HEK293 (cell line): Measurements from ENCODE around the gene WDR64.
A peak's percentile ranks its signal among the peaks of the same experiment; 100 is the strongest.

Experiments used
- CTCF ChIA-PET: fragments of 350-600 bp; formaldehyde crosslinking; extraction: SDS; loops from one replicate; lab custom pipeline; 2021; ENCODE audit warnings: antibody characterized with exemption; lab: Yijun Ruan, JAX
- POLR2A ChIA-PET: fragments of 300-600 bp; formaldehyde crosslinking; extraction: SDS; loops from one replicate; lab custom pipeline; 2020; ENCODE audit warnings: antibody characterized with exemption, inconsistent platforms; lab: Yijun Ruan, JAX
- H3K27ac ChIP-seq: fragments of 200-500 bp; sonication (Bioruptor generic); 2 replicates; pipeline ENCODE4 v1.5.1; 2014; ENCODE audit warnings: low read depth, low read length, control low read depth, inconsistent platforms; ENCODE audit errors: extremely low read depth
- H3K36me3 ChIP-seq, 2 experiments: fragments of 200-500 bp in 1 of 2; sonication (Bioruptor generic) in 1 of 2; 1 replicate in 1 of 2; 2 replicates in 1 of 2; pipeline ENCODE4 v1.5.1; 2014 to 2017; ENCODE audit warnings: inconsistent platforms in 2 of 2, low read length in 2 of 2; ENCODE audit not compliant: control insufficient read depth in 2 of 2, insufficient read depth in 1 of 2
- H3K4me1 ChIP-seq: fragments of 200-500 bp; sonication (Bioruptor generic); 2 replicates; pipeline ENCODE4 v1.5.1; 2014; ENCODE audit warnings: mild to moderate bottlenecking, low read length, inconsistent platforms; ENCODE audit not compliant: control insufficient read depth, insufficient read depth
- H3K4me3 ChIP-seq: 2 replicates; pipeline ENCODE4 v1.5.1; 2011; ENCODE audit warnings: low read depth, mild to moderate bottlenecking, control low read depth, low read length, moderate library complexity
- H3K9me3 ChIP-seq: fragments of 200-500 bp; sonication (Bioruptor generic); 2 replicates; pipeline ENCODE4 v1.5.1; 2014; ENCODE audit warnings: low read depth, low read length, inconsistent platforms; ENCODE audit not compliant: control insufficient read depth, insufficient read depth
- FEZF1 ChIP-seq: fragments of 450-650 bp; formaldehyde crosslinking; IDR thresholded peaks from 2 replicates; pipeline ENCODE4 v1.5.1; 2016; ENCODE audit warnings: missing biosample characterization, missing genetic modification characterization
- OVOL3 ChIP-seq: fragments of 450-650 bp; formaldehyde crosslinking; IDR thresholded peaks from 2 replicates; pipeline ENCODE4 v1.5.1; 2016; ENCODE audit warnings: missing biosample characterization, missing genetic modification characterization
- WT1 ChIP-seq: fragments of 450-650 bp; formaldehyde crosslinking; IDR thresholded peaks from 2 replicates; pipeline ENCODE4 v1.5.1; 2016; ENCODE audit warnings: missing biosample characterization, missing genetic modification characterization
- ZNF10 ChIP-seq: fragments of 450-650 bp; formaldehyde crosslinking; IDR thresholded peaks from 2 replicates; pipeline ENCODE4 v1.5.1; 2017; ENCODE audit warnings: missing biosample characterization, missing genetic modification characterization
- ZNF157 ChIP-seq: fragments of 450-650 bp; formaldehyde crosslinking; IDR thresholded peaks from 2 replicates; pipeline ENCODE4 v1.5.1; 2016; ENCODE audit warnings: missing biosample characterization, missing genetic modification characterization
- ZNF549 ChIP-seq: fragments of 450-650 bp; IDR thresholded peaks from 2 replicates; pipeline ENCODE4 v1.5.1; 2018; ENCODE audit warnings: missing biosample characterization, missing genetic modification characterization, mild to moderate bottlenecking, inconsistent platforms, moderate library complexity
- ZNF621 ChIP-seq: fragments of 450-650 bp; formaldehyde crosslinking; IDR thresholded peaks from 2 replicates; pipeline ENCODE4 v1.5.1; 2017; ENCODE audit warnings: missing biosample characterization, missing genetic modification characterization
- ZNF664 ChIP-seq: fragments of 450-650 bp; formaldehyde crosslinking; IDR thresholded peaks from 2 replicates; pipeline ENCODE4 v1.5.1; 2016; ENCODE audit warnings: missing biosample characterization, missing genetic modification characterization
- ZNF791 ChIP-seq: fragments of 450-650 bp; formaldehyde crosslinking; IDR thresholded peaks from 2 replicates; pipeline ENCODE4 v1.5.1; 2016; ENCODE audit warnings: missing biosample characterization, missing genetic modification characterization
- ZNF843 ChIP-seq: fragments of 450-650 bp; formaldehyde crosslinking; IDR thresholded peaks from 2 replicates; pipeline ENCODE4 v1.5.1; 2016; ENCODE audit warnings: missing biosample characterization, missing genetic modification characterization
- TF ChIP-seq, protein P1 (sequence below): fragments of 450-650 bp; formaldehyde crosslinking; IDR thresholded peaks from 2 replicates; pipeline ENCODE4 v1.5.1; 2016; ENCODE audit warnings: missing biosample characterization, missing genetic modification characterization
- TF ChIP-seq, protein P2 (sequence below): fragments of 450-650 bp; formaldehyde crosslinking; IDR thresholded peaks from 2 replicates; pipeline ENCODE4 v1.5.1; 2016; ENCODE audit warnings: missing biosample characterization, missing genetic modification characterization, borderline replicate concordance
- TF ChIP-seq, protein P3 (sequence below): fragments of 450-650 bp; IDR thresholded peaks from 2 replicates; pipeline ENCODE4 v1.5.1; 2018; ENCODE audit warnings: missing biosample characterization, mild to moderate bottlenecking, missing genetic modification characterization
- TF ChIP-seq, protein P4 (sequence below): fragments of 450-650 bp; formaldehyde crosslinking; IDR thresholded peaks from 2 replicates; pipeline ENCODE4 v1.5.1; 2016; ENCODE audit warnings: missing biosample characterization, missing genetic modification characterization, borderline replicate concordance

Gene WDR64

DNA sequence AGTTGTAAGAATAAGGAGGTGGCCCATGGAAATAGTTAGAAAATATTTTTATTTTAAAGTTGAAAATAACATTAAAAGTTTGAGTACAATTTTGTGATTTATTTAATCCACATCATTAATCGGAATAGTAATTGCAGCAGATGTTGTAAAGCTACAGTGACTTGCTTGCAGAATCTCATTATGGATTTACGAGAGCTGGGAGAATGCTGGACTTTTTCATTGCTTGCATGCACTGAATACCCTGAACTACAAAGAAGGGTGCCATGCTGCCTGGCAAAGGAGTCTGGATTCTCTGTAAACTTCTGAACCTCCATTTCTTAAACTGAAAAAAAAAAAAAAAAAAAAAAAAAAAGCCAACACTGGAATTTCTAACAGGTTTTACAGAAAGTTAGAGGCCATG is 26.5 kb downstream of the WDR64 start:
- H3K4me3 ChIP-seq, result no peak overlapping the region
- ChIA-PET POLR2A (interaction anchor here (1.0 kb wide), 1 partner anchor 38 kb away, joined by 6 read pairs; no protein-coding TSS in a partner anchor), CTCF (no interaction called here)
- H3K9me3 ChIP-seq, result no peaks in the 10 kb centered on the region
- H3K27ac ChIP-seq, result no peak overlapping the region
- peaks cover 4% of the 10 kb centered on the region for H3K4me1 ChIP-seq
- no peaks in the 10 kb centered on the region for H3K36me3 ChIP-seq
- TF ChIP-seq, protein P1, sequence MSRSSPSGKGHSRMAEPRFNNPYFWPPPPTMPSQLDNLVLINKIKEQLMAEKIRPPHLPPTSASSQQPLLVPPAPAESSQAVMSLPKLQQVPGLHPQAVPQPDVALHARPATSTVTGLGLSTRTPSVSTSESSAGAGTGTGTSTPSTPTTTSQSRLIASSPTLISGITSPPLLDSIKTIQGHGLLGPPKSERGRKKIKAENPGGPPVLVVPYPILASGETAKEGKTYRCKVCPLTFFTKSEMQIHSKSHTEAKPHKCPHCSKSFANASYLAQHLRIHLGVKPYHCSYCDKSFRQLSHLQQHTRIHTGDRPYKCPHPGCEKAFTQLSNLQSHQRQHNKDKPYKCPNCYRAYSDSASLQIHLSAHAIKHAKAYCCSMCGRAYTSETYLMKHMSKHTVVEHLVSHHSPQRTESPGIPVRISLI (tag by site-specific recombination), result peak; percentile 49; the same call in 1 of the 2 replicates
- TF ChIP-seq ZNF549 (tag by site-specific recombination) (no peak), ZNF791 (tag by site-specific recombination) (no peak)
- TF ChIP-seq, protein P2, sequence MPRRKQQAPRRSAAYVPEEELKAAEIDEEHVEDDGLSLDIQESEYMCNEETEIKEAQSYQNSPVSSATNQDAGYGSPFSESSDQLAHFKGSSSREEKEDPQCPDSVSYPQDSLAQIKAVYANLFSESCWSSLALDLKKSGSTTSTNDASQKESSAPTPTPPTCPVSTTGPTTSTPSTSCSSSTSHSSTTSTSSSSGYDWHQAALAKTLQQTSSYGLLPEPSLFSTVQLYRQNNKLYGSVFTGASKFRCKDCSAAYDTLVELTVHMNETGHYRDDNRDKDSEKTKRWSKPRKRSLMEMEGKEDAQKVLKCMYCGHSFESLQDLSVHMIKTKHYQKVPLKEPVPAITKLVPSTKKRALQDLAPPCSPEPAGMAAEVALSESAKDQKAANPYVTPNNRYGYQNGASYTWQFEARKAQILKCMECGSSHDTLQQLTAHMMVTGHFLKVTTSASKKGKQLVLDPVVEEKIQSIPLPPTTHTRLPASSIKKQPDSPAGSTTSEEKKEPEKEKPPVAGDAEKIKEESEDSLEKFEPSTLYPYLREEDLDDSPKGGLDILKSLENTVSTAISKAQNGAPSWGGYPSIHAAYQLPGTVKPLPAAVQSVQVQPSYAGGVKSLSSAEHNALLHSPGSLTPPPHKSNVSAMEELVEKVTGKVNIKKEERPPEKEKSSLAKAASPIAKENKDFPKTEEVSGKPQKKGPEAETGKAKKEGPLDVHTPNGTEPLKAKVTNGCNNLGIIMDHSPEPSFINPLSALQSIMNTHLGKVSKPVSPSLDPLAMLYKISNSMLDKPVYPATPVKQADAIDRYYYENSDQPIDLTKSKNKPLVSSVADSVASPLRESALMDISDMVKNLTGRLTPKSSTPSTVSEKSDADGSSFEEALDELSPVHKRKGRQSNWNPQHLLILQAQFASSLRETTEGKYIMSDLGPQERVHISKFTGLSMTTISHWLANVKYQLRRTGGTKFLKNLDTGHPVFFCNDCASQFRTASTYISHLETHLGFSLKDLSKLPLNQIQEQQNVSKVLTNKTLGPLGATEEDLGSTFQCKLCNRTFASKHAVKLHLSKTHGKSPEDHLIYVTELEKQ (tag by site-specific recombination), result no peak
- TF ChIP-seq, protein P3, sequence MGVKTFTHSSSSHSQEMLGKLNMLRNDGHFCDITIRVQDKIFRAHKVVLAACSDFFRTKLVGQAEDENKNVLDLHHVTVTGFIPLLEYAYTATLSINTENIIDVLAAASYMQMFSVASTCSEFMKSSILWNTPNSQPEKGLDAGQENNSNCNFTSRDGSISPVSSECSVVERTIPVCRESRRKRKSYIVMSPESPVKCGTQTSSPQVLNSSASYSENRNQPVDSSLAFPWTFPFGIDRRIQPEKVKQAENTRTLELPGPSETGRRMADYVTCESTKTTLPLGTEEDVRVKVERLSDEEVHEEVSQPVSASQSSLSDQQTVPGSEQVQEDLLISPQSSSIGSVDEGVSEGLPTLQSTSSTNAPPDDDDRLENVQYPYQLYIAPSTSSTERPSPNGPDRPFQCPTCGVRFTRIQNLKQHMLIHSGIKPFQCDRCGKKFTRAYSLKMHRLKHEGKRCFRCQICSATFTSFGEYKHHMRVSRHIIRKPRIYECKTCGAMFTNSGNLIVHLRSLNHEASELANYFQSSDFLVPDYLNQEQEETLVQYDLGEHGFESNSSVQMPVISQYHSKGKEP (tag by site-specific recombination), result 0 out of 2 replicates have a peak, but pooled peaks have one; percentile 56
- TF ChIP-seq, all 188 proteins: peak for 2

DNA sequence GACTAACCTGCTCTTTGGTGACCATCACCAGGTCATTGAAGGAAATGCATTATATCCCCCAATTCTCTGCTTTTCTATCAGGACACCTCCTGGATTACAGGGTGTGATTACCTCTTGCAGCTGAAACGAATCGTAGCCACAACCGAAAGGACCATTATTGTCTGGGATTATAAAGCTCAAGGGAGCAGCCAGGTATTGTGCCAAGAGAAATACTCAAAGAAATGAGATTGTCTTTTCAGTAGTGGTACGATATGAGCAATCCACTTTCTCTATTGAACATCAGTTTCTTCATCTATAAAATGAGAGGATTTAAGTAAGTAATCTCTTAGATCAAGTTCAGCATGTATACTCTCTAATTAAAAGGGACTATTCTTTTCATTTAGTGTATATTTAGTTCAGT is 27.3 kb downstream of the WDR64 start:
- POLR2A ChIA-PET, result no interaction called here
- CTCF ChIA-PET, result interaction anchor here (1.1 kb wide), 1 partner anchor 9 kb away, joined by 3 read pairs; no protein-coding TSS in a partner anchor
- TF ChIP-seq WT1 (tag by site-specific recombination) (peak; percentile 50), ZNF10 (no peak), FEZF1 (peak; percentile 77), ZNF157 (no peak), OVOL3 (peak; percentile 77), ZNF843 (tag by site-specific recombination) (0 out of 2 replicates have a peak, but pooled peaks have one; percentile 10), ZNF664 (tag by site-specific recombination) (peak; percentile 8; the same call in 1 of the 2 replicates), ZNF621 (tag by site-specific recombination) (no peak)
- TF ChIP-seq, protein P3 (tag by site-specific recombination), result peak; percentile 48
- TF ChIP-seq, protein P4, sequence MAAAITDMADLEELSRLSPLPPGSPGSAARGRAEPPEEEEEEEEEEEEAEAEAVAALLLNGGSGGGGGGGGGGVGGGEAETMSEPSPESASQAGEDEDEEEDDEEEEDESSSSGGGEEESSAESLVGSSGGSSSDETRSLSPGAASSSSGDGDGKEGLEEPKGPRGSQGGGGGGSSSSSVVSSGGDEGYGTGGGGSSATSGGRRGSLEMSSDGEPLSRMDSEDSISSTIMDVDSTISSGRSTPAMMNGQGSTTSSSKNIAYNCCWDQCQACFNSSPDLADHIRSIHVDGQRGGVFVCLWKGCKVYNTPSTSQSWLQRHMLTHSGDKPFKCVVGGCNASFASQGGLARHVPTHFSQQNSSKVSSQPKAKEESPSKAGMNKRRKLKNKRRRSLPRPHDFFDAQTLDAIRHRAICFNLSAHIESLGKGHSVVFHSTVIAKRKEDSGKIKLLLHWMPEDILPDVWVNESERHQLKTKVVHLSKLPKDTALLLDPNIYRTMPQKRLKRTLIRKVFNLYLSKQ (tag by site-specific recombination), result no peak

More for the DNA sequence above, 27.3 kb downstream of the WDR64 start:
- peaks cover 4% of the 10 kb centered on the region for H3K4me1 ChIP-seq
- H3K36me3 ChIP-seq, result no peaks in the 10 kb centered on the region
- H3K27ac ChIP-seq, result no peak overlapping the region
- H3K9me3 ChIP-seq, result no peaks in the 10 kb centered on the region
- H3K4me3 ChIP-seq, result no peak overlapping the region
